H1 (cell line): ENCODE measurements around the gene PSMD6. TPM values are rescaled to one million over a fixed set of nuclear protein-coding genes. Genes with fewer than 3 reads are reported as not detected.

ENCODE experiments used
- CTCF ChIA-PET: fragments of 300-600 bp; sonication (Branson Sonifier 250); formaldehyde crosslinking; loops from one replicate; lab custom pipeline; 2021; ENCODE audit not compliant: partially characterized antibody; lab: Charles Lee
- POLR2A ChIA-PET: fragments of 300-600 bp; sonication (Branson Sonifier 250); formaldehyde crosslinking; loops from one replicate; lab custom pipeline; 2021; ENCODE audit warnings: inconsistent platforms; ENCODE audit not compliant: partially characterized antibody; lab: Charles Lee
- DNase-seq, 2 experiments: peaks; one replicate each; pipeline versions ENCODE4 v3.0.0 to v3.0.0-alpha.2; 2010 to 2022; ENCODE audit warnings: low spot score in 2 of 2, low read depth in 1 of 2, mixed read lengths in 1 of 2
- FAIRE-seq: peaks from 2 replicates; lab custom pipeline; 2011; peaks lifted over from hg19 to GRCh38; lab: Jason Lieb, UNC
- H2AFZ ChIP-seq: 2 replicates; pipeline ENCODE4 v1.8.1; 2012; ENCODE audit warnings: low read length, inconsistent platforms
- H2AK5ac ChIP-seq: 2 replicates; pipeline ENCODE4 v1.6.1; 2013; ENCODE audit warnings: low read depth, low read length
- H2BK120ac ChIP-seq: replicated peaks from 2 replicates; pipeline ENCODE3; 2013; ENCODE audit warnings: low read depth, low read length, inconsistent platforms
- H2BK12ac ChIP-seq: 2 replicates; pipeline ENCODE4 v1.6.1; 2013; ENCODE audit warnings: low read depth, low read length
- H2BK15ac ChIP-seq: 2 replicates; pipeline ENCODE4 v1.6.1; 2013; ENCODE audit warnings: low read length
- H2BK20ac ChIP-seq: 2 replicates; pipeline ENCODE4 v1.6.1; 2013; ENCODE audit warnings: low read length
- H2BK5ac ChIP-seq: 2 replicates; pipeline ENCODE4 v1.6.1; 2013; ENCODE audit warnings: low read depth, low read length
- H3K14ac ChIP-seq: 2 replicates; pipeline ENCODE4 v1.6.1; 2013; ENCODE audit warnings: inconsistent platforms; ENCODE audit not compliant: insufficient read length
- H3K18ac ChIP-seq: 2 replicates; pipeline ENCODE4 v1.6.1; 2013; ENCODE audit warnings: low read length; ENCODE audit errors: extremely low read depth
- H3K23ac ChIP-seq: 2 replicates; pipeline ENCODE4 v1.6.1; 2013; ENCODE audit warnings: inconsistent platforms; ENCODE audit not compliant: insufficient read length
- H3K23me2 ChIP-seq: 2 replicates; pipeline ENCODE4 v1.6.1; 2013; ENCODE audit warnings: low read depth, low read length
- H3K27ac ChIP-seq: 2 replicates; pipeline ENCODE4 v1.6.1; 2011; ENCODE audit warnings: low read depth, low read length, inconsistent platforms
- H3K27me3 ChIP-seq, 4 experiments: replicated peaks in 1 of 4; 1 replicate in 1 of 4; 2 replicates in 3 of 4; pipeline versions ENCODE4 v1.6.1 to v1.8.1; 2011 to 2013; ENCODE audit warnings: low read length in 3 of 4, mild to moderate bottlenecking in 3 of 4, inconsistent platforms in 2 of 4, mixed read lengths in 2 of 4, moderate library complexity in 1 of 4; ENCODE audit not compliant: control insufficient read depth in 3 of 4, insufficient read depth in 3 of 4; ENCODE audit errors: extremely low read depth in 1 of 4
- H3K36me3 ChIP-seq, 4 experiments: 2 replicates each; pipeline versions ENCODE4 v1.6.1 to v1.8.1; 2011 to 2013; ENCODE audit warnings: mild to moderate bottlenecking in 4 of 4, low read length in 3 of 4, moderate library complexity in 2 of 4, control low read depth in 1 of 4, inconsistent platforms in 1 of 4; ENCODE audit not compliant: insufficient read depth in 4 of 4, control insufficient read depth in 2 of 4
- H3K4ac ChIP-seq: replicated peaks from 2 replicates; pipeline ENCODE3; 2013; ENCODE audit warnings: low read length, low read depth, mixed read lengths, inconsistent platforms; ENCODE audit not compliant: insufficient read length
- H3K4me1 ChIP-seq, 4 experiments: replicated peaks in 1 of 4; 1 replicate in 1 of 4; 2 replicates in 3 of 4; pipeline versions ENCODE4 v1.6.1 to v1.8.1; 2011 to 2013; ENCODE audit warnings: low read length in 3 of 4, inconsistent platforms in 2 of 4, mixed read lengths in 1 of 4; ENCODE audit not compliant: insufficient read depth in 4 of 4, control insufficient read depth in 3 of 4
- H3K4me2 ChIP-seq, 2 experiments: 2 replicates each; pipeline versions ENCODE4 v1.6.1 to v1.8.1; 2011 to 2013; ENCODE audit warnings: low read depth in 2 of 2, low read length in 2 of 2, control low read depth in 1 of 2, inconsistent platforms in 1 of 2, mild to moderate bottlenecking in 1 of 2; ENCODE audit not compliant: insufficient read depth in 1 of 2
- H3K4me3 ChIP-seq, 4 experiments: fragments of 200-600, 300-600 bp in 1 of 4; sonication (generic), shearing (Covaris generic), sonication (Bioruptor Twin) in 1 of 4; 2 replicates each; pipeline versions ENCODE4 v1.5.1 to v1.8.1; 2011 to 2016; ENCODE audit warnings: low read length in 4 of 4, low read depth in 3 of 4, control low read depth in 2 of 4, inconsistent platforms in 2 of 4, mild to moderate bottlenecking in 2 of 4, mixed read lengths in 1 of 4, moderate library complexity in 1 of 4; ENCODE audit not compliant: insufficient read depth in 2 of 4; ENCODE audit errors: extremely low read depth in 1 of 4
- H3K56ac ChIP-seq: replicated peaks from 2 replicates; pipeline ENCODE3; 2013; ENCODE audit warnings: low read depth, mild to moderate bottlenecking, mixed read lengths, low read length, inconsistent platforms; ENCODE audit not compliant: insufficient read length
- H3K79me1 ChIP-seq: 2 replicates; pipeline ENCODE4 v1.6.1; 2013; ENCODE audit warnings: low read depth, low read length, control low read depth
- H3K79me2 ChIP-seq, 2 experiments: 2 replicates each; pipeline versions ENCODE4 v1.6.1 to v1.8.1; 2012 to 2013; ENCODE audit warnings: low read length in 2 of 2, mild to moderate bottlenecking in 2 of 2, inconsistent platforms in 1 of 2; ENCODE audit not compliant: insufficient read depth in 2 of 2, control insufficient read depth in 1 of 2
- H3K9ac ChIP-seq, 4 experiments: replicated peaks in 1 of 4; 1 replicate in 1 of 4; 2 replicates in 3 of 4; pipeline versions ENCODE4 v1.6.1 to v1.8.1; 2011 to 2013; ENCODE audit warnings: low read depth in 3 of 4, low read length in 3 of 4, control low read depth in 2 of 4, mild to moderate bottlenecking in 2 of 4, moderate library complexity in 2 of 4, inconsistent platforms in 1 of 4; ENCODE audit errors: extremely low read depth in 1 of 4
- H3K9me3 ChIP-seq, 2 experiments: 2 replicates each; pipeline versions ENCODE4 v1.6.1 to v1.8.1; 2012 to 2013; ENCODE audit warnings: mild to moderate bottlenecking in 2 of 2, moderate library complexity in 2 of 2, control low read depth in 1 of 2, inconsistent platforms in 1 of 2, low read depth in 1 of 2, low read length in 1 of 2, mixed read lengths in 1 of 2; ENCODE audit not compliant: insufficient read depth in 2 of 2
- H4K20me1 ChIP-seq, 2 experiments: replicated peaks in 1 of 2; 2 replicates each; pipeline versions ENCODE3 to v1.8.1; 2011 to 2013; ENCODE audit warnings: inconsistent platforms in 2 of 2, low read length in 2 of 2, mild to moderate bottlenecking in 1 of 2; ENCODE audit not compliant: insufficient read depth in 2 of 2, control insufficient read depth in 1 of 2
- H4K5ac ChIP-seq: 2 replicates; pipeline ENCODE4 v1.6.1; 2013; ENCODE audit warnings: low read length, low read depth, mixed read lengths, inconsistent platforms; ENCODE audit not compliant: insufficient read length
- H4K8ac ChIP-seq: 2 replicates; pipeline ENCODE4 v1.8.0; 2013; ENCODE audit warnings: mild to moderate bottlenecking, moderate library complexity, low read length, inconsistent platforms; ENCODE audit not compliant: insufficient read depth; ENCODE audit errors: extremely low read depth
- H4K91ac ChIP-seq: replicated peaks from 2 replicates; pipeline ENCODE3; 2013; ENCODE audit warnings: low read length, mixed read lengths, inconsistent platforms; ENCODE audit not compliant: insufficient read length
- HDAC6 ChIP-seq: IDR thresholded peaks from one replicate; pipeline ENCODE4 v1.7.1; 2012; ENCODE audit warnings: low read depth, mild to moderate bottlenecking, inconsistent platforms, low read length, moderate library complexity
- RAD21 ChIP-seq, 2 experiments: IDR thresholded peaks in 1 of 2; conservative IDR thresholded peaks in 1 of 2; 2 replicates each; pipeline ENCODE4 v1.6.1; 2011; ENCODE audit warnings: low read depth in 2 of 2, low read length in 2 of 2, improper control_type of control experiment in 1 of 2, inconsistent platforms in 1 of 2, mild to moderate bottlenecking in 1 of 2, moderate library complexity in 1 of 2
- WGBS, 2 experiments: shearing (Covaris generic) in 1 of 2; methylation state at CpG; one replicate each; pipeline versions ENCODE4 v1.1.6 to v1.1.7; 2013 to 2015; ENCODE audit warnings: low lambda C conversion rate in 2 of 2, mixed read lengths in 2 of 2, inconsistent platforms in 1 of 2, low coverage in 1 of 2, missing lambda C conversion rate in 1 of 2; ENCODE audit not compliant: insufficient replicate concordance in 2 of 2, insufficient coverage in 1 of 2, insufficient read length in 1 of 2; ENCODE audit errors: extremely low coverage in 1 of 2, missing lambda C conversion rate in 1 of 2; 5-methylcytosine and 5-hydroxymethylcytosine counted together
- polyA plus RNA-seq, 7 experiments: library from polyadenylated mRNA; depleted of rRNA in 3 of 7; stranded (reverse) in 5 of 7; unstranded in 2 of 7; fragments of >200 nt in 5 of 7; fragments of 200-250 nt in 2 of 7; gene quantifications; 1 replicate in 5 of 7; 2 replicates in 1 of 7; 4 replicates in 1 of 7; pipeline versions ENCODE4 v1.2.1 to v1.2.3, GENCODE V29; 2011 to 2013; ENCODE audit warnings: missing spikeins in 2 of 7, mixed read lengths in 2 of 7
- total RNA-seq: library from RNA; stranded (reverse); fragmentation: NEBNext Ultra II Directional; extraction: Animal tissue kit (Norgen Biotek cat#: 25700); gene quantifications from 2 replicates; pipeline ENCODE4 v1.2.1, GENCODE V29; 2021

Gene PSMD6
- total and polyA plus RNA-seq, 2 of the 8 experiments (the other 6 are each of a cell fraction or from before 2014, with no cell fraction given), result 43.7 to 104 TPM

DNA sequence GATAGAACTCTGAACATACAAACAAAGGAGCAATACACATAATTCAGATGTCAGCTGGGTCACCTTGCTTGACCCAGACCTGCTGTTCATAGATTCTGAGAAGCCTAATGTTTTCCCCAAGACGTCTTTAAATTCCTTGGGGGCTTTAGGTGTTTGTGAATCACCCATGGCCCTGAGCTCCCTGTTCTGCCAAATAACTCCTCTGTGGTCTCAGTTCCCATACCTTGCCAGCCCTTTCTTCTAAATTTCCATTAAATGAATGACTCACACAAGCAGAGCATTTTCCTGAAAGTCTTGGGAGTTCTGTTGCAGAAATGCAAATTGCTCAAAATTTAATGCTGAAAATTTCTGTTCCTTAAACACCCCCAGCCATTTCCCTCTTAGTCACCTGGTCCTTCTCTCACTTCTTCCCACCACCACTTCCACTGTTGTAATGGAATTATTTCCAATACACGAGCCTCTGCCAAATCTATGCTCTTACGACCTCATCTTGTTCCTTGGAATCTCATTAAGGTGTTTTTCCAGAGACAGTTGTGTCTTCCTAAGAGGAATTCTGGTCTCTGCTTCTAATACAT, 33.4 kb upstream of the PSMD6 start:
- Histone ChIP-seq H3K9me3 (no peaks in the 10 kb centered on the region), H3K18ac (no peak overlapping the region), H3K23me2 (no peaks in the 10 kb centered on the region; the same call in 1 of the 2 replicates), H2BK12ac (no peak overlapping the region), H3K4ac (no peak overlapping the region), H2BK120ac (no peak overlapping the region), H3K79me2 (no peaks in the 10 kb centered on the region), H3K14ac (no peak overlapping the region), H3K79me1 (no peaks in the 10 kb centered on the region), H3K4me2 (no peak overlapping the region), H4K5ac (no peak overlapping the region), H4K91ac (no peak overlapping the region), H3K4me3 (no peak overlapping the region), H4K8ac (no peak overlapping the region), H2AFZ (no peak overlapping the region; the same call in 1 of the 2 replicates), H3K4me1 (peaks cover 0 to 6% (median 2%) of the 10 kb centered on the region in 4 experiments; a peak in 3 of 7 replicates), H3K36me3 (no peaks in the 10 kb centered on the region), H3K27me3 (no peaks in the 10 kb centered on the region; a peak in 2 of 7 replicates), H3K9ac (no peak overlapping the region), H3K23ac (no peak overlapping the region), H4K20me1 (no peaks in the 10 kb centered on the region), H3K56ac (no peak overlapping the region), H2BK20ac (no peak overlapping the region), H3K27ac (no peak overlapping the region), H2BK15ac (no peak overlapping the region), H2AK5ac (no peak overlapping the region), H2BK5ac (no peak overlapping the region)
- POLR2A ChIA-PET, result interaction anchor here (1.0 kb wide), 1 partner anchor 9 kb away, joined by 3 read pairs; no protein-coding TSS in a partner anchor
- CTCF ChIA-PET, result interaction anchor here (0.7 kb wide), 1 partner anchor 113 kb away, joined by 3 read pairs; no protein-coding TSS in a partner anchor
- FAIRE-seq, result no peak
- WGBS, 2 experiments, result 87% methylated on average over 3 of the region's 3 CpGs; no CpG with 5 or more reads in 1 of the 2 experiments
- no peak for DNase-seq
- no peak for TF ChIP-seq HDAC6
- no peak for TF ChIP-seq RAD21 (IDR thresholded peaks at IDR 0.05 in 1 of 2, conservative IDR thresholded peaks at IDR 0.05 in 1 of 2; ENCODE audit: low read depth in 2 of 2, low read length in 2 of 2)
